Keratinocyte (primary cell): Measurements from ENCODE around the gene APOF. TPM values are rescaled to one million over a fixed set of nuclear protein-coding genes. Genes with fewer than 3 reads are reported as not detected.
"Not testable (repeated sequence)": the region's sequence is repeated elsewhere in the genome, so short reads cannot be mapped to it uniquely, and the experiment has no call there.

ENCODE experiments used
- DNase-seq: peaks from one replicate; pipeline ENCODE4 v3.0.0-alpha.2; 2011; ENCODE audit warnings: low read depth, missing footprints, low spot score
- FAIRE-seq: peaks from 2 replicates; lab custom pipeline; 2011; peaks lifted over from hg19 to GRCh38; lab: Jason Lieb, UNC
- H2AFZ ChIP-seq: 2 replicates; pipeline ENCODE4 v1.6.0; 2012; ENCODE audit warnings: low read length, control low read depth, inconsistent platforms; ENCODE audit not compliant: control insufficient read depth
- H3K27ac ChIP-seq: 2 replicates; pipeline ENCODE4 v1.5.1; 2011; ENCODE audit warnings: low read length; ENCODE audit not compliant: control insufficient read depth, insufficient read depth
- H3K27me3 ChIP-seq: 3 replicates; pipeline ENCODE4 v1.6.0; 2011; ENCODE audit warnings: low read length; ENCODE audit not compliant: control insufficient read depth, insufficient read depth; ENCODE audit errors: extremely low read depth
- H3K36me3 ChIP-seq, 2 experiments: 2 replicates in 1 of 2; 3 replicates in 1 of 2; pipeline ENCODE4 v1.5.1; 2011; ENCODE audit warnings: low read length in 2 of 2, mild to moderate bottlenecking in 1 of 2; ENCODE audit not compliant: control insufficient read depth in 2 of 2, insufficient read depth in 2 of 2; ENCODE audit errors: extremely low read depth in 1 of 2
- H3K4me1 ChIP-seq: 3 replicates; pipeline ENCODE4 v1.5.1; 2011; ENCODE audit warnings: low read length; ENCODE audit not compliant: control insufficient read depth, insufficient read depth; ENCODE audit errors: extremely low read depth
- H3K4me2 ChIP-seq: 3 replicates; pipeline ENCODE4 v1.6.0; 2011; ENCODE audit warnings: low read depth, low read length; ENCODE audit not compliant: control insufficient read depth, insufficient read depth; ENCODE audit errors: extremely low read depth
- H3K4me3 ChIP-seq, 3 experiments: fragments of 200-600 bp in 1 of 3; sonication (generic) in 1 of 3; 2 replicates in 2 of 3; 3 replicates in 1 of 3; pipeline ENCODE4 v1.5.1; 2011 to 2016; ENCODE audit warnings: low read length in 3 of 3, mild to moderate bottlenecking in 3 of 3, control low read depth in 2 of 3, inconsistent platforms in 1 of 3, low read depth in 1 of 3, mixed read lengths in 1 of 3, mixed run types in 1 of 3, moderate library complexity in 1 of 3; ENCODE audit not compliant: control insufficient read depth in 2 of 3, insufficient read depth in 2 of 3; ENCODE audit errors: extremely low read depth in 1 of 3
- H3K79me2 ChIP-seq: 2 replicates; pipeline ENCODE4 v1.6.0; 2012; ENCODE audit warnings: low read length; ENCODE audit not compliant: control insufficient read depth, insufficient read depth
- H3K9ac ChIP-seq: 3 replicates; pipeline ENCODE4 v1.6.0; 2011; ENCODE audit warnings: low read length; ENCODE audit not compliant: control insufficient read depth, insufficient read depth; ENCODE audit errors: extremely low read depth
- H3K9me1 ChIP-seq: 3 replicates; pipeline ENCODE4 v1.6.0; 2011; ENCODE audit warnings: low read length; ENCODE audit not compliant: control insufficient read depth, insufficient read depth; ENCODE audit errors: extremely low read depth
- H3K9me3 ChIP-seq: 2 replicates; pipeline ENCODE4 v1.5.1; 2012; ENCODE audit warnings: low read depth, low read length; ENCODE audit not compliant: control insufficient read depth
- H4K20me1 ChIP-seq: 3 replicates; pipeline ENCODE4 v1.6.0; 2011; ENCODE audit warnings: low read length; ENCODE audit not compliant: control insufficient read depth, insufficient read depth; ENCODE audit errors: extremely low read depth
- EZH2 ChIP-seq: IDR thresholded peaks from one replicate; pipeline ENCODE4 v1.6.1; 2012; ENCODE audit warnings: inconsistent platforms, mild to moderate bottlenecking, low read length, moderate library complexity
- dilution Hi-C: fragments of 300-500 bp; cut with MboI; formaldehyde crosslinking; loops from one replicate; pipeline ENCODE4 v1.7.0; 2020; ENCODE audit warnings: low sequenced_read_pairs; ENCODE audit not compliant: extremely low pct_ligation_motif_present
- polyA plus RNA-seq, 5 experiments: library from polyadenylated mRNA; depleted of rRNA in 3 of 5; stranded (reverse) in 3 of 5; stranded (forward) in 1 of 5; unstranded in 1 of 5; fragments of >200 nt; gene quantifications; 1 replicate in 1 of 5; 2 replicates in 3 of 5; 3 replicates in 1 of 5; pipeline versions ENCODE4 v1.2.1 to v1.2.3, GENCODE V29; 2011 to 2012; ENCODE audit warnings: missing spikeins in 2 of 5, low read depth in 1 of 5, low replicate concordance in 1 of 5
- TF ChIP-seq, protein P1 (sequence below), 3 experiments: IDR thresholded peaks in 1 of 3; conservative IDR thresholded peaks in 1 of 3; optimal IDR thresholded peaks in 1 of 3; 2 replicates in 2 of 3; 3 replicates in 1 of 3; pipeline versions ENCODE3 to v1.5.1; 2011; ENCODE audit warnings: low read length in 3 of 3, mild to moderate bottlenecking in 3 of 3, moderate library complexity in 2 of 3, control low read depth in 1 of 3, inconsistent platforms in 1 of 3; ENCODE audit not compliant: insufficient read depth in 2 of 3; ENCODE audit errors: extremely low read depth in 1 of 3

Gene APOF
- polyA plus RNA-seq, 1 donor (not counting 4 experiments of a cell fraction or from before 2014, with no cell fraction given) = not detected

- peaks cover 0 to 7% of the 10 kb centered on the region in 2 experiments for H3K36me3 ChIP-seq
- H3K4me1 ChIP-seq = no peaks in the 10 kb centered on the region
Observed at GRCh38 chr12:56410768-56411167, 48.1 kb upstream of the APOF start.

GRCh38 chr12:56408799-56409417 lies 46.3 kb upstream of the APOF start:
- Histone ChIP-seq H3K9me3 (no peaks in the 10 kb centered on the region), H3K4me2 (no peak overlapping the region), H3K27ac (no peak overlapping the region), H4K20me1 (no peaks in the 10 kb centered on the region), H3K9me1 (no peaks in the 10 kb centered on the region), H3K36me3 (no peaks in the 10 kb centered on the region), H3K79me2 (no peaks in the 10 kb centered on the region), H3K27me3 (no peaks in the 10 kb centered on the region), H2AFZ (no peak overlapping the region), H3K4me1 (no peaks in the 10 kb centered on the region), H3K4me3 (no peak overlapping the region), H3K9ac (no peak overlapping the region)
- DNase-seq (no peak), FAIRE-seq (no peak)
- dilution Hi-C loops = no loop called here
- TF ChIP-seq EZH2 = no peak
- TF ChIP-seq, protein P1, sequence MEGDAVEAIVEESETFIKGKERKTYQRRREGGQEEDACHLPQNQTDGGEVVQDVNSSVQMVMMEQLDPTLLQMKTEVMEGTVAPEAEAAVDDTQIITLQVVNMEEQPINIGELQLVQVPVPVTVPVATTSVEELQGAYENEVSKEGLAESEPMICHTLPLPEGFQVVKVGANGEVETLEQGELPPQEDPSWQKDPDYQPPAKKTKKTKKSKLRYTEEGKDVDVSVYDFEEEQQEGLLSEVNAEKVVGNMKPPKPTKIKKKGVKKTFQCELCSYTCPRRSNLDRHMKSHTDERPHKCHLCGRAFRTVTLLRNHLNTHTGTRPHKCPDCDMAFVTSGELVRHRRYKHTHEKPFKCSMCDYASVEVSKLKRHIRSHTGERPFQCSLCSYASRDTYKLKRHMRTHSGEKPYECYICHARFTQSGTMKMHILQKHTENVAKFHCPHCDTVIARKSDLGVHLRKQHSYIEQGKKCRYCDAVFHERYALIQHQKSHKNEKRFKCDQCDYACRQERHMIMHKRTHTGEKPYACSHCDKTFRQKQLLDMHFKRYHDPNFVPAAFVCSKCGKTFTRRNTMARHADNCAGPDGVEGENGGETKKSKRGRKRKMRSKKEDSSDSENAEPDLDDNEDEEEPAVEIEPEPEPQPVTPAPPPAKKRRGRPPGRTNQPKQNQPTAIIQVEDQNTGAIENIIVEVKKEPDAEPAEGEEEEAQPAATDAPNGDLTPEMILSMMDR (optimal IDR thresholded peaks at IDR 0.05 in 1 of 3, IDR thresholded peaks at IDR 0.05 in 1 of 3, conservative IDR thresholded peaks at IDR 0.05 in 1 of 3; ENCODE audit: extremely low read depth in 1 of 3, insufficient read depth in 2 of 3, low read length in 3 of 3) = no peak

More at GRCh38 chr12:56410768-56411167, 48.1 kb upstream of the APOF start:
- Histone ChIP-seq H3K9me1 (no peaks in the 10 kb centered on the region), H2AFZ (no peak overlapping the region), H3K79me2 (no peaks in the 10 kb centered on the region), H3K9me3 (no peaks in the 10 kb centered on the region), H3K27me3 (no peaks in the 10 kb centered on the region), H3K4me3 (no peak overlapping the region), H3K27ac (no peak overlapping the region), H3K4me2 (no peak overlapping the region), H3K9ac (no peak overlapping the region), H4K20me1 (no peaks in the 10 kb centered on the region)
- DNase-seq (no peak), FAIRE-seq (no peak)
- TF ChIP-seq, protein P1 (optimal IDR thresholded peaks at IDR 0.05 in 1 of 3, IDR thresholded peaks at IDR 0.05 in 1 of 3, conservative IDR thresholded peaks at IDR 0.05 in 1 of 3; ENCODE audit: extremely low read depth in 1 of 3, insufficient read depth in 2 of 3, low read length in 3 of 3) = no peak
- no peak for TF ChIP-seq EZH2
- dilution Hi-C loops = no loop called here

DNA sequence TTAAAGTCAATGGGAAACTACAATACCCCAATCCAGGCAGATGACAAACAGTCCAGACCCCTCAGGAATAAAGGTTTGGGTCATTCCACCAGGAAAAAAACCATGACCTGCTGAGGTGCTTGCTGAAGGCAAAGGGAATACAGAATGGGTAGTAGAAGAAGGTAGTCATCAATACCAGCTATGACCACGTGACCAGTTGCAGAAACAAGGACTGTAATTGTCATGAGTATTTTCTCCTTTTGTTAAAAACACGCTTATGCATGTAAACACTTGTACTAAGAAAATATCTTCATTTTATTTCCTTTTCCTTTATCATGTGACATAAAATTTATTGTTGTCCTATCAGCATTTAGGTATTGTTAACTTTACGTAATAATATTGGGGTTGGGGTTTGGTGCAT lies 41.6 kb upstream of the APOF start:
- H3K4me3 ChIP-seq, H3K27me3 ChIP-seq, H3K9me3 ChIP-seq, H3K9ac ChIP-seq, H3K36me3 ChIP-seq, H4K20me1 ChIP-seq, H3K4me2 ChIP-seq, H3K9me1 ChIP-seq, FAIRE-seq, H3K27ac ChIP-seq, H3K79me2 ChIP-seq, H3K4me1 ChIP-seq, H2AFZ ChIP-seq, dilution Hi-C loops, DNase-seq: not testable (repeated sequence)

DNA sequence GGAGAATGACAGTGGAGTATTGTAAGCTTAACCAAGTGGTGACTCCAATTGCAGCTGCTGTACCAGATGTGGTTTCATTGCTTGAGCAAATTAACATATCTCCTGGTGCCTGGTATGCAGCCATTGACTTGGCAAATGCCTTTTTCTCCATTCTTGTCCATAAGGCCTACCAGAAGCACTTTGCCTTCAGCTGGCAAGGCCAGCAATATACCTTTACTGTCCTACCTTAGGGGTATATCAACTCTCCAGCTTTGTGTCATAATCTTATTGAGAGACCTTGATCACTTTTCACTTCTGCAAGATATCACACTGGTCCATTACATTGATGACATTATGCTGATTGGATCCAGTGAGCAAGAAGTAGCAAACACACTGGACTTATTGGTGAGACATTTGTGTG lies 39.0 kb upstream of the APOF start:
- not testable (repeated sequence) for FAIRE-seq, H4K20me1 ChIP-seq

More for the DNA sequence above, 39.0 kb upstream of the APOF start:
- H3K4me1 ChIP-seq, H3K9ac ChIP-seq, H3K27me3 ChIP-seq, H3K4me3 ChIP-seq, H2AFZ ChIP-seq, H3K9me1 ChIP-seq, dilution Hi-C loops, H3K36me3 ChIP-seq, H3K79me2 ChIP-seq, H3K4me2 ChIP-seq, DNase-seq, H3K9me3 ChIP-seq, H3K27ac ChIP-seq: not testable (repeated sequence)
